SK-N-SH (cell line): Measurements from ENCODE around the gene PDS5A.

Source experiments
- EP300 ChIP-seq, 2 experiments: IDR thresholded peaks; 2 replicates each; pipeline versions ENCODE4 v1.4.0 to v1.6.1; 2012; ENCODE audit warnings: borderline replicate concordance in 1 of 2, low read depth in 1 of 2, low read length in 1 of 2
- EZH2phosphoT487 ChIP-seq: fragments of 200-600 bp; sonication (generic); IDR thresholded peaks from 2 replicates; pipeline ENCODE4 v1.6.1; 2017; ENCODE audit warnings: low read depth, mixed run types, mild to moderate bottlenecking, antibody characterized with exemption, moderate library complexity, borderline replicate concordance
- GABPA ChIP-seq: IDR thresholded peaks from 2 replicates; pipeline ENCODE4 v1.4.0; 2012; ENCODE audit warnings: low read depth, mild to moderate bottlenecking
- JUND ChIP-seq: IDR thresholded peaks from 2 replicates; pipeline ENCODE4 v1.4.0; 2012
- RAD21 ChIP-seq: IDR thresholded peaks from 2 replicates; pipeline ENCODE4 v1.6.1; 2012; ENCODE audit warnings: mild to moderate bottlenecking, low read length
- REST ChIP-seq: IDR thresholded peaks from 2 replicates; pipeline ENCODE4 v1.6.1; 2012; ENCODE audit warnings: mild to moderate bottlenecking, low read depth, low read length, moderate library complexity
- SIN3A ChIP-seq: IDR thresholded peaks from 2 replicates; pipeline ENCODE4 v1.6.1; 2012; ENCODE audit warnings: low read depth, mild to moderate bottlenecking, low read length, moderate library complexity, borderline replicate concordance
- TAF1 ChIP-seq: IDR thresholded peaks from 2 replicates; pipeline ENCODE4 v1.6.1; 2012; ENCODE audit warnings: low read depth, mild to moderate bottlenecking, low read length, moderate library complexity, borderline replicate concordance
- TCF12 ChIP-seq: IDR thresholded peaks from 2 replicates; pipeline ENCODE4 v1.4.0; 2012
- YY1 ChIP-seq: IDR thresholded peaks from 2 replicates; pipeline ENCODE4 v1.4.0; 2012; ENCODE audit warnings: low read depth, mild to moderate bottlenecking
- ZBTB33 ChIP-seq: IDR thresholded peaks from 2 replicates; pipeline ENCODE4 v1.4.0; 2012; ENCODE audit warnings: low read depth, borderline replicate concordance
- TF ChIP-seq, protein P1 (sequence below): fragments of 200-600 bp; sonication (generic); IDR thresholded peaks from 2 replicates; pipeline ENCODE4 v1.6.1; 2017; ENCODE audit warnings: antibody characterized with exemption, mild to moderate bottlenecking, moderate library complexity

DNA sequence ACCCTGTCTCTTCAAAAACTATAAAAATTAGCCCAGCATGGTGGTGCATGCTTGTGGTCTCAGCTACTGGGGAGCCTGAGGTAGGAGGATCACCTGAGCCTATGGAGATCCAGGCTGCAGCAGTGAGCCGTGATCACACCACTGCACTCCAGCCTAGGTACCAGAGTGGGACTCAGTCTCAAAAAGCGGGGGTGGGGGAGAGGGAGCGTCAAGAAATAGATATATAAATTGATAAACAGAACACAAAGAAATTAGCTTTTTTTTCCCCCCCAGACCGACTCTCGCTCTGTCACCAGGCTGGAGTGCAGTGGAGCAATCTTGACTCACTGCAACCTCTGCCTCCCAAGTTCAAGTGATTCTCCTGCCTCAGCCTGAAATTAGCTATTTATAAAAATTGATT lies 14.1 kb downstream of the PDS5A start:
- TF ChIP-seq, protein P1, sequence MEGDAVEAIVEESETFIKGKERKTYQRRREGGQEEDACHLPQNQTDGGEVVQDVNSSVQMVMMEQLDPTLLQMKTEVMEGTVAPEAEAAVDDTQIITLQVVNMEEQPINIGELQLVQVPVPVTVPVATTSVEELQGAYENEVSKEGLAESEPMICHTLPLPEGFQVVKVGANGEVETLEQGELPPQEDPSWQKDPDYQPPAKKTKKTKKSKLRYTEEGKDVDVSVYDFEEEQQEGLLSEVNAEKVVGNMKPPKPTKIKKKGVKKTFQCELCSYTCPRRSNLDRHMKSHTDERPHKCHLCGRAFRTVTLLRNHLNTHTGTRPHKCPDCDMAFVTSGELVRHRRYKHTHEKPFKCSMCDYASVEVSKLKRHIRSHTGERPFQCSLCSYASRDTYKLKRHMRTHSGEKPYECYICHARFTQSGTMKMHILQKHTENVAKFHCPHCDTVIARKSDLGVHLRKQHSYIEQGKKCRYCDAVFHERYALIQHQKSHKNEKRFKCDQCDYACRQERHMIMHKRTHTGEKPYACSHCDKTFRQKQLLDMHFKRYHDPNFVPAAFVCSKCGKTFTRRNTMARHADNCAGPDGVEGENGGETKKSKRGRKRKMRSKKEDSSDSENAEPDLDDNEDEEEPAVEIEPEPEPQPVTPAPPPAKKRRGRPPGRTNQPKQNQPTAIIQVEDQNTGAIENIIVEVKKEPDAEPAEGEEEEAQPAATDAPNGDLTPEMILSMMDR = no peak
- TF ChIP-seq GABPA (no peak), REST (no peak), TAF1 (no peak), ZBTB33 (no peak), SIN3A (no peak), TCF12 (no peak), YY1 (no peak), RAD21 (no peak), JUND (no peak), EZH2phosphoT487 (no peak), EP300 (IDR thresholded peaks at IDR 0.05; ENCODE audit: borderline replicate concordance in 1 of 2, low read depth in 1 of 2, low read length in 1 of 2) (no peak)
